AG10803 (cell line): ENCODE data around the gene PPP2R2C.

Experiments used
- DNase-seq: peaks from one replicate; pipeline ENCODE4 v3.0.0; 2010; ENCODE audit warnings: low read depth
- H3K4me3 ChIP-seq: 2 replicates; pipeline ENCODE4 v1.5.1; 2011; ENCODE audit warnings: mild to moderate bottlenecking, low read length, control low read depth
- TF ChIP-seq, protein P1 (sequence below): conservative IDR thresholded peaks from 2 replicates; pipeline ENCODE4 v1.5.1; 2011; ENCODE audit warnings: mild to moderate bottlenecking, low read length, control low read depth, inconsistent platforms

Gene PPP2R2C

DNA sequence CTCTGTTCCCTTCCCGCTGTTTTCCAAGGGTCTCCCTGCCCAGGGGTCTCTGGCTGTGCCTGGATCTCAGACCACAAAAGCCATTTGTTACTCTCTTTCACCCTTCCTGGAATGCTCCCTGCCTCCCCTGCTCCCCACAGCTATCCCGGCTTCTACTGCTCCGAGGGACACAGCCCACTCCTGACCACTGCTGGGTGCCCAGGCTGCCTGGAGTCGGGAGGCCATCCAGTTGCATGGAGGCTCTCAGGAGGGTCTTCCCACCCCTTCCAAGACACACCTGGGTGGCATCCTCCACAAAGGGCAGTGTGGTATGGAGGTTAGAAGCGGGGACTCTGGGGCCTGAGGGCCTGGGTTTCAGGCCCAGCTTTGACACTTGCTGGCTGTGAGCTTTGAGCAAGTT lies 101.1 kb downstream of the PPP2R2C start:
- no peak for DNase-seq
- no peak overlapping the region for H3K4me3 ChIP-seq
- TF ChIP-seq, protein P1, sequence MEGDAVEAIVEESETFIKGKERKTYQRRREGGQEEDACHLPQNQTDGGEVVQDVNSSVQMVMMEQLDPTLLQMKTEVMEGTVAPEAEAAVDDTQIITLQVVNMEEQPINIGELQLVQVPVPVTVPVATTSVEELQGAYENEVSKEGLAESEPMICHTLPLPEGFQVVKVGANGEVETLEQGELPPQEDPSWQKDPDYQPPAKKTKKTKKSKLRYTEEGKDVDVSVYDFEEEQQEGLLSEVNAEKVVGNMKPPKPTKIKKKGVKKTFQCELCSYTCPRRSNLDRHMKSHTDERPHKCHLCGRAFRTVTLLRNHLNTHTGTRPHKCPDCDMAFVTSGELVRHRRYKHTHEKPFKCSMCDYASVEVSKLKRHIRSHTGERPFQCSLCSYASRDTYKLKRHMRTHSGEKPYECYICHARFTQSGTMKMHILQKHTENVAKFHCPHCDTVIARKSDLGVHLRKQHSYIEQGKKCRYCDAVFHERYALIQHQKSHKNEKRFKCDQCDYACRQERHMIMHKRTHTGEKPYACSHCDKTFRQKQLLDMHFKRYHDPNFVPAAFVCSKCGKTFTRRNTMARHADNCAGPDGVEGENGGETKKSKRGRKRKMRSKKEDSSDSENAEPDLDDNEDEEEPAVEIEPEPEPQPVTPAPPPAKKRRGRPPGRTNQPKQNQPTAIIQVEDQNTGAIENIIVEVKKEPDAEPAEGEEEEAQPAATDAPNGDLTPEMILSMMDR = no peak

GRCh38 chr4:6369924-6370645 lies 102.3 kb downstream of the PPP2R2C start:
- DNase-seq = no peak
- TF ChIP-seq, protein P1 = no peak
- no peak overlapping the region for H3K4me3 ChIP-seq

- no peak overlapping the region for H3K4me3 ChIP-seq
- no peak for DNase-seq
- TF ChIP-seq, protein P1 = no peak
Observed at GRCh38 chr4:6369511-6369910, 102.9 kb downstream of the PPP2R2C start.

- no peak for DNase-seq
- H3K4me3 ChIP-seq = no peak overlapping the region
- TF ChIP-seq, protein P1 = no peak
Observed at GRCh38 chr4:6369035-6369434, 103.4 kb downstream of the PPP2R2C start.

DNA sequence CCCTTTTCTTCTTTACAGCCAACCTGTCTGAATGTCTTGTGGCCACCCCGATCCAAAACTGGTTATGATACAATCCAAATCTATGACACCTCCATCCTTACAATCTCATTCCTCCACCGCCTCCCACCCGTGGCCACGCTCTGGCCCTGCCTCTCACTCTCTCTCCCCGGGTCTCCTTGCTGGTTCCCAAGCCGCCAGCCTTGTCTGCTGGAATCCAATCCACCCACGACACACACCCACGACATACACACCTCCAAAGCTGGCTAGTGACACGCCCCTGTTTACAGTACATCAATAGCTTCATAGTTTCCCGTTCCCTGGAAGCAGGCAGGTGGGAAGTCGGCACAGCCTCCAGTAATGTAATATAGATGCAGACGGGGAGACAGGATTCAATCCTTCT lies 103.8 kb downstream of the PPP2R2C start:
- H3K4me3 ChIP-seq = no peak overlapping the region
- TF ChIP-seq, protein P1 = no peak
- DNase-seq = no peak

GRCh38 chr4:6368096-6368495 lies 104.3 kb downstream of the PPP2R2C start:
- no peak for DNase-seq
- TF ChIP-seq, protein P1 = no peak
- H3K4me3 ChIP-seq = no peak overlapping the region

- DNase-seq = no peak
- TF ChIP-seq, protein P1 = no peak
- no peak overlapping the region for H3K4me3 ChIP-seq
Observed at GRCh38 chr4:6367371-6367851, 105.0 kb downstream of the PPP2R2C start.
